ENCODE results near the gene ULK3.

DNA sequence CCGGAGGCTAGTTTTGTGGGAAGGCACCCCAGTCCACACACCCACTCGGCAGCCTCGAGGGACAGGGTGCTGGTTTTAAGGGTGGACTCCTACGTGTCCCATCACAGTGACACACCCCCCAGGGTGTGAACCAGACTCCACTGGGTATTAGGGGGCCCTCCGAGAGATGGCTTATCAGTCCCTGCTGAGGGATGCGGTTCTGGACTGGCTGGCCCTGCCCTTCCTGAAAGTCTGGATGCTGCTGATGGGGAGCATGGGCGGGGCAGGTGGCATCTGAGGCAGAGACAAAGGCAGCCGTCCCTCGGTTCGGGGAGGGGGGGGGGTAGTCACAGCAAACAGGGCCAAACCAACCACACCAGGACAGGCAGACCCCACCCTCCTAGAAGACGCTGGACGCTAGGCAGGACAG, 939 bp upstream of the ULK3 start:
- TF ChIP-seq, protein P1, sequence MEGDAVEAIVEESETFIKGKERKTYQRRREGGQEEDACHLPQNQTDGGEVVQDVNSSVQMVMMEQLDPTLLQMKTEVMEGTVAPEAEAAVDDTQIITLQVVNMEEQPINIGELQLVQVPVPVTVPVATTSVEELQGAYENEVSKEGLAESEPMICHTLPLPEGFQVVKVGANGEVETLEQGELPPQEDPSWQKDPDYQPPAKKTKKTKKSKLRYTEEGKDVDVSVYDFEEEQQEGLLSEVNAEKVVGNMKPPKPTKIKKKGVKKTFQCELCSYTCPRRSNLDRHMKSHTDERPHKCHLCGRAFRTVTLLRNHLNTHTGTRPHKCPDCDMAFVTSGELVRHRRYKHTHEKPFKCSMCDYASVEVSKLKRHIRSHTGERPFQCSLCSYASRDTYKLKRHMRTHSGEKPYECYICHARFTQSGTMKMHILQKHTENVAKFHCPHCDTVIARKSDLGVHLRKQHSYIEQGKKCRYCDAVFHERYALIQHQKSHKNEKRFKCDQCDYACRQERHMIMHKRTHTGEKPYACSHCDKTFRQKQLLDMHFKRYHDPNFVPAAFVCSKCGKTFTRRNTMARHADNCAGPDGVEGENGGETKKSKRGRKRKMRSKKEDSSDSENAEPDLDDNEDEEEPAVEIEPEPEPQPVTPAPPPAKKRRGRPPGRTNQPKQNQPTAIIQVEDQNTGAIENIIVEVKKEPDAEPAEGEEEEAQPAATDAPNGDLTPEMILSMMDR (IDR thresholded peaks at IDR 0.05; ENCODE audit: poor library complexity), result no peak
- TF ChIP-seq EZH2 (IDR thresholded peaks at IDR 0.05; ENCODE audit: borderline replicate concordance), result no peak

All from hepatocyte (in vitro differentiated cells).